HepG2 (cell line): Measurements from ENCODE around the gene JMJD1C. TPM values are rescaled to one million over a fixed set of nuclear protein-coding genes. Genes with fewer than 3 reads are reported as not detected.

Experiments used
- HNRNPLL ChIP-seq: fragments of 200-400 bp; formaldehyde crosslinking; IDR thresholded peaks from 2 replicates; pipeline ENCODE4 v1.6.1; 2017; ENCODE audit warnings: mild to moderate bottlenecking, low read depth, low read length; ENCODE audit not compliant: poor library complexity, severe bottlenecking
- MZF1 ChIP-seq: sonication (generic); formaldehyde crosslinking; IDR thresholded peaks from 2 replicates; pipeline ENCODE4 v1.8.1; 2023; ENCODE audit warnings: mild to moderate bottlenecking, missing genetic modification reagents, borderline replicate concordance
- POLR2A ChIP-seq, 2 experiments: IDR thresholded peaks; 2 replicates each; pipeline ENCODE4 v1.6.1; 2011; ENCODE audit warnings: low read depth in 2 of 2, low read length in 2 of 2, mild to moderate bottlenecking in 1 of 2, moderate library complexity in 1 of 2; ENCODE audit not compliant: insufficient read depth in 1 of 2
- SIX1 ChIP-seq: sonication (generic); formaldehyde crosslinking; IDR thresholded peaks from 2 replicates; pipeline ENCODE4 v1.4.0; 2020; ENCODE audit warnings: missing genetic modification reagents, borderline replicate concordance
- SSRP1 ChIP-seq: IDR thresholded peaks from 2 replicates; pipeline ENCODE4 v1.6.1; 2016; ENCODE audit warnings: control low read depth
- TCF12 ChIP-seq, 2 experiments: fragments of 450-650 bp in 1 of 2; sonication (generic) in 1 of 2; formaldehyde crosslinking in 1 of 2; IDR thresholded peaks; 2 replicates each; pipeline versions ENCODE4 v1.6.1 to v1.8.0; 2017 to 2022; ENCODE audit warnings: antibody characterized with exemption in 1 of 2, mild to moderate bottlenecking in 1 of 2, missing genetic modification reagents in 1 of 2, moderate library complexity in 1 of 2
- ZNF12 ChIP-seq: sonication (generic); formaldehyde crosslinking; IDR thresholded peaks from 2 replicates; pipeline ENCODE4 v1.5.0; 2020; ENCODE audit warnings: missing genetic modification reagents
- ZNF121 ChIP-seq: sonication (generic); formaldehyde crosslinking; IDR thresholded peaks from 2 replicates; pipeline ENCODE4 v1.5.0; 2020; ENCODE audit warnings: mild to moderate bottlenecking, missing genetic modification reagents
- ZNF30 ChIP-seq: sonication (generic); formaldehyde crosslinking; IDR thresholded peaks from 2 replicates; pipeline ENCODE4 v1.5.0; 2020; ENCODE audit warnings: mild to moderate bottlenecking, missing genetic modification reagents
- ZNF33A ChIP-seq: sonication (generic); formaldehyde crosslinking; IDR thresholded peaks from 2 replicates; pipeline ENCODE4 v1.5.1; 2020; ENCODE audit warnings: missing genetic modification reagents, mild to moderate bottlenecking, moderate library complexity, borderline replicate concordance
- ZNF432 ChIP-seq: sonication (generic); formaldehyde crosslinking; IDR thresholded peaks from 2 replicates; pipeline ENCODE4 v1.5.0; 2020; ENCODE audit warnings: missing genetic modification reagents, mild to moderate bottlenecking, borderline replicate concordance
- ZNF501 ChIP-seq: sonication (generic); formaldehyde crosslinking; IDR thresholded peaks from 2 replicates; pipeline ENCODE4 v1.5.1; 2020; ENCODE audit warnings: mild to moderate bottlenecking, moderate library complexity, missing genetic modification reagents
- ZNF557 ChIP-seq: sonication (generic); formaldehyde crosslinking; IDR thresholded peaks from 2 replicates; pipeline ENCODE4 v1.4.0; 2020; ENCODE audit warnings: missing genetic modification reagents
- ZNF746 ChIP-seq: sonication (generic); formaldehyde crosslinking; IDR thresholded peaks from 2 replicates; pipeline ENCODE4 v1.8.0; 2022; ENCODE audit warnings: mild to moderate bottlenecking, missing genetic modification reagents
- polyA plus RNA-seq, 8 experiments: library from polyadenylated mRNA; depleted of rRNA in 3 of 8; stranded (reverse) in 7 of 8; unstranded in 1 of 8; fragments of >200 nt; fragmentation: Illumina TruSeq in 4 of 8; extraction: Trizol in 4 of 8; gene quantifications; 2 replicates each; pipeline versions ENCODE4 v1.2.1 to v1.2.3, GENCODE V29; 2011 to 2016; ENCODE audit warnings: low read depth in 4 of 8, missing spikeins in 1 of 8, mixed read lengths in 1 of 8; ENCODE audit not compliant: insufficient read depth in 1 of 8
- total RNA-seq, 5 experiments: library from RNA; depleted of rRNA; stranded (reverse); fragments of >200 nt; fragmentation: Illumina TruSeq; extraction: Trizol; gene quantifications; 2 replicates each; pipeline ENCODE4 v1.2.3, GENCODE V29; 2016; ENCODE audit warnings: low read depth in 1 of 5
- TF ChIP-seq, protein P1 (sequence below): sonication (generic); formaldehyde crosslinking; conservative IDR thresholded peaks from 2 replicates; pipeline ENCODE4 v1.8.0; 2022; ENCODE audit warnings: missing genetic modification reagents
- TF ChIP-seq, protein P2 (sequence below): sonication (generic); formaldehyde crosslinking; IDR thresholded peaks from 2 replicates; pipeline ENCODE4 v1.4.0; 2020; ENCODE audit warnings: missing genetic modification reagents, low read depth, mild to moderate bottlenecking, borderline replicate concordance
- TF ChIP-seq, protein P3 (sequence below): sonication (generic); formaldehyde crosslinking; IDR thresholded peaks from 2 replicates; pipeline ENCODE4 v1.4.0; 2020; ENCODE audit warnings: missing genetic modification reagents, mild to moderate bottlenecking, borderline replicate concordance
- TF ChIP-seq, protein P4 (sequence below): sonication (generic); formaldehyde crosslinking; IDR thresholded peaks from 2 replicates; pipeline ENCODE4 v1.8.1; 2023; ENCODE audit warnings: missing genetic modification reagents, inconsistent platforms, borderline replicate concordance
- TF ChIP-seq, protein P5 (sequence below): IDR thresholded peaks from 2 replicates; pipeline ENCODE4 v1.6.1; 2018; ENCODE audit warnings: missing genetic modification reagents
- TF ChIP-seq, protein P6 (sequence below): sonication (generic); formaldehyde crosslinking; IDR thresholded peaks from 2 replicates; pipeline ENCODE4 v1.4.0; 2020; ENCODE audit warnings: mild to moderate bottlenecking, missing genetic modification reagents

Gene JMJD1C
- total and polyA plus RNA-seq, 2 of the 13 experiments (the other 11 are each of a cell fraction or from before 2014, with no cell fraction given) = 42.3 to 42.7 TPM

DNA sequence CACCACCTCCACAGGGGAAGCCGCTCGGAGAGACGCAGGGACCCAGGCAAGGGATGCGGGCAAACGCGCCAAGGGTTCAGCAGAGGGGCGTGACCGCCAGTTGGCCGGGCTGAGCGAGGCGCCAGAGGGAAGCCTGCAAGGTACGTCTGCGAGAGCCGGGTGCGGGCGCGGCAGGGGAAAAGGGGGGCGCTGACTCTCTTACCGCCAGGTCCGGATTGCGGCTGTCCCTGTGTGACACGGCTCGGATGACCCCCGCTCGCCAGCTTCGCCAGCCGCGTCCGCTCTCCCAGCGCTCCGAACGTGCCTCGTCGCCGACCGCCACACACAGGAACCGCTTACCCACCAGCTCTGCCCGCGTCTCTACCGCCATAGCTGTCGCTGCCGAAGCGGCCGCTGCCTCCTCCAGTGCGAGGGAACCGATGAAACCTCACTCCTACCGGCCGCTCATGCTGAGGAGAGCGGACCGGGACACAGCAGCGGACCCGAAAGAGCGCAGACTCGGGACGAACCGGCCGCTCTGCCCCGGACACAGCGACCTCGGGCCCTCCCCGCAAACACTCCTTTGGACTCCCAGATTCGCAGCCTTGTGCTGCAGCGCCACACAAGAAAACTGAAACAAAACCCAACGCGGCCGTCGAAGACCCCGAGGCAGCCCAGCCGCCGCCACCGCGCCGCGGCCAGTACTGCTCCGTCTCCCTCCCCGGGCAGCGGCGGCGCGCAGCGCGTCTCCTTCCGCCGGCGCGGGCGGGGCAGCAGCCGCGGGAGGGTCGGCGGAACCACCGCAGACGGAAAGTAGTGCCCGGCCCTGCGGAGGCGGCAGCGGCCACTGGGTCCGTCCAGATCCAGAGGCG is at the start of gene JMJD1C (continued):
- TF ChIP-seq, protein P1, sequence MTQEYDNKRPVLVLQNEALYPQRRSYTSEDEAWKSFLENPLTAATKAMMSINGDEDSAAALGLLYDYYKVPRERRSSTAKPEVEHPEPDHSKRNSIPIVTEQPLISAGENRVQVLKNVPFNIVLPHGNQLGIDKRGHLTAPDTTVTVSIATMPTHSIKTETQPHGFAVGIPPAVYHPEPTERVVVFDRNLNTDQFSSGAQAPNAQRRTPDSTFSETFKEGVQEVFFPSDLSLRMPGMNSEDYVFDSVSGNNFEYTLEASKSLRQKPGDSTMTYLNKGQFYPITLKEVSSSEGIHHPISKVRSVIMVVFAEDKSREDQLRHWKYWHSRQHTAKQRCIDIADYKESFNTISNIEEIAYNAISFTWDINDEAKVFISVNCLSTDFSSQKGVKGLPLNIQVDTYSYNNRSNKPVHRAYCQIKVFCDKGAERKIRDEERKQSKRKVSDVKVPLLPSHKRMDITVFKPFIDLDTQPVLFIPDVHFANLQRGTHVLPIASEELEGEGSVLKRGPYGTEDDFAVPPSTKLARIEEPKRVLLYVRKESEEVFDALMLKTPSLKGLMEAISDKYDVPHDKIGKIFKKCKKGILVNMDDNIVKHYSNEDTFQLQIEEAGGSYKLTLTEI (CRISPR knock-in tag) = no peak
- TF ChIP-seq, protein P2, sequence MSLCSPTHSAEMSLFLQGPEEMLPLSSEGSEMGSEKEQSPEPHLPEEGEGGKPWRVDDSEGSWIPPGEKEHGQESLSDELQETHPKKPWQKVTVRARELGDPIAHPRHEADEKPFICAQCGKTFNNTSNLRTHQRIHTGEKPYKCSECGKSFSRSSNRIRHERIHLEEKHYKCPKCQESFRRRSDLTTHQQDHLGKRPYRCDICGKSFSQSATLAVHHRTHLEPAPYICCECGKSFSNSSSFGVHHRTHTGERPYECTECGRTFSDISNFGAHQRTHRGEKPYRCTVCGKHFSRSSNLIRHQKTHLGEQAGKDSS = peak; percentile 77
- TF ChIP-seq, protein P3, sequence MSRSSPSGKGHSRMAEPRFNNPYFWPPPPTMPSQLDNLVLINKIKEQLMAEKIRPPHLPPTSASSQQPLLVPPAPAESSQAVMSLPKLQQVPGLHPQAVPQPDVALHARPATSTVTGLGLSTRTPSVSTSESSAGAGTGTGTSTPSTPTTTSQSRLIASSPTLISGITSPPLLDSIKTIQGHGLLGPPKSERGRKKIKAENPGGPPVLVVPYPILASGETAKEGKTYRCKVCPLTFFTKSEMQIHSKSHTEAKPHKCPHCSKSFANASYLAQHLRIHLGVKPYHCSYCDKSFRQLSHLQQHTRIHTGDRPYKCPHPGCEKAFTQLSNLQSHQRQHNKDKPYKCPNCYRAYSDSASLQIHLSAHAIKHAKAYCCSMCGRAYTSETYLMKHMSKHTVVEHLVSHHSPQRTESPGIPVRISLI (CRISPR knock-in tag) = peak; percentile 46
- TF ChIP-seq ZNF557 (CRISPR knock-in tag) = 0 out of 2 replicates have a peak, but pooled peaks have one; percentile 29
- peak; percentile 64; the same call in 1 of the 2 replicates for TF ChIP-seq ZNF501 (CRISPR knock-in tag)
- TF ChIP-seq ZNF12 = no peak
- TF ChIP-seq, protein P4, sequence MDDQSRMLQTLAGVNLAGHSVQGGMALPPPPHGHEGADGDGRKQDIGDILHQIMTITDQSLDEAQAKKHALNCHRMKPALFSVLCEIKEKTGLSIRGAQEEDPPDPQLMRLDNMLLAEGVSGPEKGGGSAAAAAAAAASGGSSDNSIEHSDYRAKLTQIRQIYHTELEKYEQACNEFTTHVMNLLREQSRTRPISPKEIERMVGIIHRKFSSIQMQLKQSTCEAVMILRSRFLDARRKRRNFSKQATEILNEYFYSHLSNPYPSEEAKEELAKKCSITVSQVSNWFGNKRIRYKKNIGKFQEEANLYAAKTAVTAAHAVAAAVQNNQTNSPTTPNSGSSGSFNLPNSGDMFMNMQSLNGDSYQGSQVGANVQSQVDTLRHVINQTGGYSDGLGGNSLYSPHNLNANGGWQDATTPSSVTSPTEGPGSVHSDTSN (CRISPR knock-in tag) = no peak
- TF ChIP-seq, protein P5, sequence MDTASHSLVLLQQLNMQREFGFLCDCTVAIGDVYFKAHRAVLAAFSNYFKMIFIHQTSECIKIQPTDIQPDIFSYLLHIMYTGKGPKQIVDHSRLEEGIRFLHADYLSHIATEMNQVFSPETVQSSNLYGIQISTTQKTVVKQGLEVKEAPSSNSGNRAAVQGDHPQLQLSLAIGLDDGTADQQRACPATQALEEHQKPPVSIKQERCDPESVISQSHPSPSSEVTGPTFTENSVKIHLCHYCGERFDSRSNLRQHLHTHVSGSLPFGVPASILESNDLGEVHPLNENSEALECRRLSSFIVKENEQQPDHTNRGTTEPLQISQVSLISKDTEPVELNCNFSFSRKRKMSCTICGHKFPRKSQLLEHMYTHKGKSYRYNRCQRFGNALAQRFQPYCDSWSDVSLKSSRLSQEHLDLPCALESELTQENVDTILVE (CRISPR knock-in tag) = peak; percentile 35; the same call in 1 of the 2 replicates
- no peak for TF ChIP-seq SSRP1 (CRISPR knock-in tag)
- TF ChIP-seq, protein P6, sequence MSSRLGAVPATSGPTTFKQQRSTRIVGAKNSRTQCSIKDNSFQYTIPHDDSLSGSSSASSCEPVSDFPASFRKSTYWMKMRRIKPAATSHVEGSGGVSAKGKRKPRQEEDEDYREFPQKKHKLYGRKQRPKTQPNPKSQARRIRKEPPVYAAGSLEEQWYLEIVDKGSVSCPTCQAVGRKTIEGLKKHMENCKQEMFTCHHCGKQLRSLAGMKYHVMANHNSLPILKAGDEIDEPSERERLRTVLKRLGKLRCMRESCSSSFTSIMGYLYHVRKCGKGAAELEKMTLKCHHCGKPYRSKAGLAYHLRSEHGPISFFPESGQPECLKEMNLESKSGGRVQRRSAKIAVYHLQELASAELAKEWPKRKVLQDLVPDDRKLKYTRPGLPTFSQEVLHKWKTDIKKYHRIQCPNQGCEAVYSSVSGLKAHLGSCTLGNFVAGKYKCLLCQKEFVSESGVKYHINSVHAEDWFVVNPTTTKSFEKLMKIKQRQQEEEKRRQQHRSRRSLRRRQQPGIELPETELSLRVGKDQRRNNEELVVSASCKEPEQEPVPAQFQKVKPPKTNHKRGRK (CRISPR knock-in tag) = no peak
- peak; percentile 74; the same call in 1 of the 2 replicates for TF ChIP-seq ZNF746 (CRISPR knock-in tag)
- TF ChIP-seq SIX1 (CRISPR knock-in tag) = no peak
- peak; percentile 87 for TF ChIP-seq HNRNPLL
- TF ChIP-seq TCF12 (IDR thresholded peaks at IDR 0.05) = no peak
- 0 out of 2 replicates have a peak, but pooled peaks have one; percentile 24 for TF ChIP-seq TCF12 (CRISPR knock-in tag; IDR thresholded peaks at IDR 0.05)
- TF ChIP-seq ZNF30 (CRISPR knock-in tag) = no peak
- TF ChIP-seq POLR2A (IDR thresholded peaks at IDR 0.05; ENCODE audit: insufficient read depth in 1 of 2, low read depth in 2 of 2, low read length in 2 of 2) = peak; percentile 70 to 83
- TF ChIP-seq ZNF33A (CRISPR knock-in tag) = 0 out of 2 replicates have a peak, but pooled peaks have one; percentile 68
- no peak for TF ChIP-seq ZNF432 (CRISPR knock-in tag)
- 0 out of 2 replicates have a peak, but pooled peaks have one; percentile 37 for TF ChIP-seq ZNF121
- no peak for TF ChIP-seq MZF1 (CRISPR knock-in tag)
